Body of pancreas (tissue), 4 donors: ENCODE measurements around the gene FOXA3. TPM values are rescaled to one million over a fixed set of nuclear protein-coding genes. Genes with fewer than 3 reads are reported as not detected.

Source experiments
- ATAC-seq: fragments of 150-250 bp; one replicate; pipeline ENCODE4 v1.9.1; 2016
- DNase-seq, 4 donors: peaks; one replicate each; pipeline ENCODE4 v3.0.0-alpha.2; 2019
- H3K27ac ChIP-seq, 4 donors: fragments of 200-600 bp; sonication (generic); 1 replicate in 3 of 4; 2 replicates in 1 of 4; pipeline versions ENCODE4 v1.5.1 to v1.6.1; 2016 to 2019; ENCODE audit warnings: mild to moderate bottlenecking in 1 of 4, mixed read lengths in 1 of 4, moderate library complexity in 1 of 4
- H3K27me3 ChIP-seq, 2 donors: fragments of 200-600 bp; sonication (generic); one replicate each; pipeline ENCODE4 v1.6.0; 2016; ENCODE audit warnings: mild to moderate bottlenecking in 1 of 2
- H3K36me3 ChIP-seq, 2 donors: fragments of 200-600 bp; sonication (generic); replicated peaks in 1 of 2; 2 replicates each; pipeline ENCODE4 v1.5.1; 2016; ENCODE audit warnings: low read depth in 2 of 2; ENCODE audit not compliant: insufficient read depth in 1 of 2
- H3K4me1 ChIP-seq: fragments of 200-600 bp; sonication (generic); one replicate; pipeline ENCODE4 v1.6.0; 2016
- H3K4me3 ChIP-seq, 2 donors: fragments of 200-600 bp; sonication (generic); 1 replicate in 1 of 2; 2 replicates in 1 of 2; pipeline ENCODE4 v1.5.1; 2016 to 2019
- H3K9me3 ChIP-seq, 3 donors: fragments of 200-600 bp; sonication (generic); 1 replicate in 2 of 3; 2 replicates in 1 of 3; pipeline ENCODE4 v1.5.1; 2016
- CTCF ChIP-seq, 7 experiments: fragments of 450-650 bp in 4 of 7; fragments of 200-600 bp in 3 of 7; sonication (generic) in 3 of 7; IDR thresholded peaks; one replicate each; pipeline ENCODE4 v1.5.1; 2016 to 2019; ENCODE audit warnings: antibody characterized with exemption in 7 of 7
- POLR2A ChIP-seq, 3 donors: fragments of 450-650 bp; IDR thresholded peaks; one replicate each; pipeline ENCODE4 v1.6.1; 2016; ENCODE audit warnings: antibody characterized with exemption in 3 of 3, mild to moderate bottlenecking in 2 of 3
- WGBS, 2 donors: methylation state at CpG; one replicate each; pipeline ENCODE4 v1.1.5; 2017; 5-methylcytosine and 5-hydroxymethylcytosine counted together
- intact Hi-C: fragments of 100-400 bp; cut with DNase I; formaldehyde crosslinking; loops from one replicate; pipeline ENCODE4 v1.15.1; 2023
- total RNA-seq, 2 donors: library from RNA; depleted of rRNA; stranded (reverse); fragments of >200 nt; gene quantifications; one replicate each; pipeline ENCODE4 v1.1.0, GENCODE V29; 2016

FOXA3 gene
- total RNA-seq, 2 donors from 2014 or later, result 3.0 to 16.3 TPM

GRCh38 chr19:45917421-45918091, 53.4 kb downstream of the FOXA3 start:
- no peaks in the 10 kb centered on the region for H3K27me3 ChIP-seq
- no peak for ATAC-seq
- H3K27ac ChIP-seq, result no peak overlapping the region
- WGBS, 2 donors, result 39 to 62% methylated on average over 4 of the region's 4 CpGs
- TF ChIP-seq CTCF (IDR thresholded peaks at IDR 0.05) (no peak), POLR2A (IDR thresholded peaks at IDR 0.05) (no peak)
- intact Hi-C loops, result no loop called here
- no peak overlapping the region for H3K4me3 ChIP-seq
- H3K36me3 ChIP-seq, result no peaks in the 10 kb centered on the region
- no peak for DNase-seq
- H3K4me1 ChIP-seq, result peaks cover 9% of the 10 kb centered on the region
- no peaks in the 10 kb centered on the region for H3K9me3 ChIP-seq

DNA sequence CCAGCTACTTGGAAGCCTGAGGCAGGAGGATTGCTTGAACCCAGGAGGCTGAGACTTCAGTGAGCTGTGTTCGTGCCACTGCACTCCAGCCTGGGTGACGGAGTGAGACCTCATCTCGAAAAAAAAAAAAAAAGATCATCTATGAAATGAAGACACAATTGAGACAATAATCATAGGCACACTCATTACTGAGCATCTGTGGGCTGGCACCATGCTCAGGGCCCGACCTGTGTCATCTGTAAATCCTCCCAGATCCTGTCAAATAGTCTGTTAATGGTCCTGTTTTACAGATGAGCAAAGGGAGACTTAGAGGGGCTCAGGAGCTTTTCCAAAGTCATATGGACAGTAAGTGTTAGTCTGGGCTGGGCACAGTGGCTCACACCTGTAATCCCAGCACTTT, 54.6 kb downstream of the FOXA3 start:
- intact Hi-C loops, result no loop called here
- no peak for TF ChIP-seq POLR2A (IDR thresholded peaks at IDR 0.05)
- TF ChIP-seq CTCF (IDR thresholded peaks at IDR 0.05), result no peak

GRCh38 chr19:45919678-45920077, 55.6 kb downstream of the FOXA3 start:
- Histone ChIP-seq H3K9me3 (no peaks in the 10 kb centered on the region), H3K4me1 (peaks cover 9% of the 10 kb centered on the region), H3K27ac (no peak overlapping the region), H3K36me3 (no peaks in the 10 kb centered on the region), H3K27me3 (no peaks in the 10 kb centered on the region), H3K4me3 (no peak overlapping the region)
- TF ChIP-seq POLR2A (IDR thresholded peaks at IDR 0.05), result no peak
- TF ChIP-seq CTCF (IDR thresholded peaks at IDR 0.05), result no peak
- intact Hi-C loops, result no loop called here
- 41 to 54% methylated on average over 7 of the region's 7 CpGs for WGBS, 2 donors
- no peak for DNase-seq
- ATAC-seq, result no peak

More for the DNA sequence above, 54.6 kb downstream of the FOXA3 start:
- Histone ChIP-seq H3K4me1 (peaks cover 9% of the 10 kb centered on the region), H3K36me3 (no peaks in the 10 kb centered on the region), H3K27ac (no peak overlapping the region), H3K27me3 (no peaks in the 10 kb centered on the region), H3K9me3 (no peaks in the 10 kb centered on the region), H3K4me3 (no peak overlapping the region)
- WGBS, 2 donors, result 45 to 51% methylated on average over 4 of the region's 4 CpGs
- DNase-seq (no peak), ATAC-seq (no peak)

GRCh38 chr19:45920458-45920857, 56.3 kb downstream of the FOXA3 start:
- 62% methylated on average over 8 of the region's 8 CpGs for WGBS, 2 donors
- ATAC-seq (no peak), DNase-seq (no peak)
- intact Hi-C loops, result no loop called here
- Histone ChIP-seq H3K9me3 (no peaks in the 10 kb centered on the region), H3K27me3 (no peaks in the 10 kb centered on the region), H3K4me3 (no peak overlapping the region), H3K4me1 (peaks cover 4% of the 10 kb centered on the region), H3K27ac (no peak overlapping the region), H3K36me3 (no peaks in the 10 kb centered on the region)
- TF ChIP-seq POLR2A (IDR thresholded peaks at IDR 0.05), result no peak
- no peak for TF ChIP-seq CTCF (IDR thresholded peaks at IDR 0.05)

- H3K4me1 ChIP-seq, result no peaks in the 10 kb centered on the region
- no peaks in the 10 kb centered on the region for H3K9me3 ChIP-seq
- intact Hi-C loops, result no loop called here
- H3K27me3 ChIP-seq, result no peaks in the 10 kb centered on the region
- no peak overlapping the region for H3K4me3 ChIP-seq
- H3K27ac ChIP-seq, result no peak overlapping the region
- DNase-seq (no peak), ATAC-seq (no peak)
- TF ChIP-seq POLR2A (IDR thresholded peaks at IDR 0.05), result no peak
- TF ChIP-seq CTCF (IDR thresholded peaks at IDR 0.05), result no peak
- no peaks in the 10 kb centered on the region for H3K36me3 ChIP-seq
- WGBS, 2 donors, result 64 to 72% methylated on average over 9 of the region's 9 CpGs
Measured at GRCh38 chr19:45922281-45922680, 58.2 kb downstream of the FOXA3 start.
